ENCODE data around the gene CCDC197. TPM values are rescaled to one million over a fixed set of nuclear protein-coding genes. Genes with fewer than 3 reads are reported as not detected.

Gene CCDC197
- total RNA-seq, 1 experiment from 2014 or later: not detected

DNA sequence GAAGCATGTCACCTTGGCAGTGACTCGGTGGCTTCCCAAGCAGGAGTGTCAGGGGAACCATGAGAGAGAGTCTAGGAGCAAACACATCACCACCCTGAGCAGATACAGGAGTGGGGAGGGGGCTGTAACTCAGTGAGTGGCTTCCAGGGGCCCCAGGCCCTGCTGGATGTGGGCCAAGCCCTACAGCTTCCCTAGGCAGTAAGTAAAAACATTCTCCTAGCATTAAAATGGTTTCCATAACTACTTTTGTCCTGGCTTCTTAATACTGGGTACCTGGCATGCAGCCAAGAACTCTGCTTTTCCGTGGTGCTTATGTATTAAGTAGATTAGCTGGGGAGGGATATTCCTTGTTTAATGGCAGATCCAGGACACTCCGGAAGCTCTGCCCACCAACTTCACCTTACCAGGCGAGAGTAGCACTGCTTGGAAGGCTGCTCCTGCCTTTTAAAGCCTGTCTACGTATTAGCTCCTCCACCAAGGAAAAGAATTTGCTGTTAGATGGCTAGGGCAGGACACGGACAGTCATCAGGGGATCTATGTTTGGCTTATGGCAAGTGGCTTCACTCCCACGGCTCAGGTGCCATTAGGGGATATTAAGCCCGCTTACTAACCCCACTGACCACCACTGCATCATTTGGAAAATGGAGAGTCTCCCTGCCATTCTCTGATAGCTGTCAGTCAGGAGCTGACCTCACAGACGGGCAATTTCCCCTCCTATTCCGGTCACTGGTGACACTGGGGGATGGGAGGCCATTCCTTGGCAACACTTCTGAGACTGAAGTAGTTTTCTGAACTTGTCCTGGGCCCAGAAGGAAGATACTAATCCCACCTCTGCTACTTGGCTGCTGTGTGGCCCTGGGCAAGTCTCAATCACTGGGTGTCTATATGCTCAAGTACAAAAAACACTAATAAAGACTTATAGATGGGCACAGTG lies 51.9 kb downstream of the CCDC197 start:
- Histone ChIP-seq H3K4me1 (replicated peaks; ENCODE audit: insufficient read depth) (no peaks in the 10 kb centered on the region), H3K9me3 (ENCODE audit: insufficient read depth, low read depth) (no peaks in the 10 kb centered on the region), H3K36me3 (ENCODE audit: low read depth) (no peaks in the 10 kb centered on the region), H2AFZ (no peak overlapping the region), H3K4me3 (no peak overlapping the region), H3K27me3 (ENCODE audit: insufficient read depth, low read depth) (no peaks in the 10 kb centered on the region), H3K79me2 (ENCODE audit: low read depth) (no peaks in the 10 kb centered on the region), H3K27ac (no peak overlapping the region), H4K20me1 (ENCODE audit: insufficient read depth) (no peaks in the 10 kb centered on the region), H3F3A (ENCODE audit: insufficient read depth, low read depth) (no peaks in the 10 kb centered on the region), H3K9me2 (ENCODE audit: insufficient read depth) (no peaks in the 10 kb centered on the region), H3K4me2 (no peak overlapping the region)
- intact Hi-C loops (cut with micrococcal nuclease; ENCODE audit: unreplicated experiment): no loop called here
- BruUV-seq (replicated peaks): no TSS peak
- ChIA-PET CTCF (no interaction called here), POLR2A (ENCODE audit: unreplicated experiment) (no interaction called here)
- no peak for DNase-seq
- TF ChIP-seq, protein P1, sequence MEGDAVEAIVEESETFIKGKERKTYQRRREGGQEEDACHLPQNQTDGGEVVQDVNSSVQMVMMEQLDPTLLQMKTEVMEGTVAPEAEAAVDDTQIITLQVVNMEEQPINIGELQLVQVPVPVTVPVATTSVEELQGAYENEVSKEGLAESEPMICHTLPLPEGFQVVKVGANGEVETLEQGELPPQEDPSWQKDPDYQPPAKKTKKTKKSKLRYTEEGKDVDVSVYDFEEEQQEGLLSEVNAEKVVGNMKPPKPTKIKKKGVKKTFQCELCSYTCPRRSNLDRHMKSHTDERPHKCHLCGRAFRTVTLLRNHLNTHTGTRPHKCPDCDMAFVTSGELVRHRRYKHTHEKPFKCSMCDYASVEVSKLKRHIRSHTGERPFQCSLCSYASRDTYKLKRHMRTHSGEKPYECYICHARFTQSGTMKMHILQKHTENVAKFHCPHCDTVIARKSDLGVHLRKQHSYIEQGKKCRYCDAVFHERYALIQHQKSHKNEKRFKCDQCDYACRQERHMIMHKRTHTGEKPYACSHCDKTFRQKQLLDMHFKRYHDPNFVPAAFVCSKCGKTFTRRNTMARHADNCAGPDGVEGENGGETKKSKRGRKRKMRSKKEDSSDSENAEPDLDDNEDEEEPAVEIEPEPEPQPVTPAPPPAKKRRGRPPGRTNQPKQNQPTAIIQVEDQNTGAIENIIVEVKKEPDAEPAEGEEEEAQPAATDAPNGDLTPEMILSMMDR (conservative IDR thresholded peaks at IDR 0.05): no peak
- no peak for TF ChIP-seq EZH2 (IDR thresholded peaks at IDR 0.05; ENCODE audit: low read depth)

DNA sequence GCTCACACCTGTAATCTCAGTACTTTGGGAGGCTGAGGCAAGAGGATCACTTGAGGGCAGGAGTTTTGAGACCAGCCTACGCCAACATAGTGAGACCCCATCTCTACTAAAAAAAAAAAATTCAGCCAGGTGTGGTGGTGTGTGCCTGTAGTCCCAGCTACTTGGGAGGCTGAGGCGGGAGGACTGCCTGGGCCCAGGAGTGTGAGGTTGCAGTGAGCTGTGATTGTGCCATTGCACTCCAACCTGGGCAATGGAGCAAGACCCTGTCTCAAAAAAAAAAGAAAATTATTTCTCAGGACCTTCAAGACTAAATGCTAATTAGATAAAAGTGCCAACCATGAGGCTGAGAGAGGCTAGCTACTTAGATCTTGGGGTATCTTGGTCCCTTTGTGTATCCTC lies 52.5 kb downstream of the CCDC197 start:
- Histone ChIP-seq H3K4me3 (no peak overlapping the region), H3K4me2 (no peak overlapping the region), H3K36me3 (ENCODE audit: low read depth) (no peaks in the 10 kb centered on the region), H3K9me2 (ENCODE audit: insufficient read depth) (no peaks in the 10 kb centered on the region), H3K27me3 (ENCODE audit: insufficient read depth, low read depth) (no peaks in the 10 kb centered on the region), H3K27ac (no peak overlapping the region), H3K9me3 (ENCODE audit: insufficient read depth, low read depth) (no peaks in the 10 kb centered on the region), H3K4me1 (replicated peaks; ENCODE audit: insufficient read depth) (no peaks in the 10 kb centered on the region), H2AFZ (no peak overlapping the region), H3F3A (ENCODE audit: insufficient read depth, low read depth) (no peaks in the 10 kb centered on the region), H4K20me1 (ENCODE audit: insufficient read depth) (no peaks in the 10 kb centered on the region), H3K79me2 (ENCODE audit: low read depth) (no peaks in the 10 kb centered on the region)
- TF ChIP-seq, protein P1 (conservative IDR thresholded peaks at IDR 0.05): no peak
- no peak for TF ChIP-seq EZH2 (IDR thresholded peaks at IDR 0.05; ENCODE audit: low read depth)
- no peak for DNase-seq
- POLR2A ChIA-PET (ENCODE audit: unreplicated experiment): no interaction called here
- BruUV-seq (replicated peaks): no TSS peak
- CTCF ChIA-PET: no interaction called here
- intact Hi-C loops (cut with micrococcal nuclease; ENCODE audit: unreplicated experiment): loop anchor here (5.0 kb wide), 1 partner anchor 88 kb away; no protein-coding TSS in a partner anchor

DNA sequence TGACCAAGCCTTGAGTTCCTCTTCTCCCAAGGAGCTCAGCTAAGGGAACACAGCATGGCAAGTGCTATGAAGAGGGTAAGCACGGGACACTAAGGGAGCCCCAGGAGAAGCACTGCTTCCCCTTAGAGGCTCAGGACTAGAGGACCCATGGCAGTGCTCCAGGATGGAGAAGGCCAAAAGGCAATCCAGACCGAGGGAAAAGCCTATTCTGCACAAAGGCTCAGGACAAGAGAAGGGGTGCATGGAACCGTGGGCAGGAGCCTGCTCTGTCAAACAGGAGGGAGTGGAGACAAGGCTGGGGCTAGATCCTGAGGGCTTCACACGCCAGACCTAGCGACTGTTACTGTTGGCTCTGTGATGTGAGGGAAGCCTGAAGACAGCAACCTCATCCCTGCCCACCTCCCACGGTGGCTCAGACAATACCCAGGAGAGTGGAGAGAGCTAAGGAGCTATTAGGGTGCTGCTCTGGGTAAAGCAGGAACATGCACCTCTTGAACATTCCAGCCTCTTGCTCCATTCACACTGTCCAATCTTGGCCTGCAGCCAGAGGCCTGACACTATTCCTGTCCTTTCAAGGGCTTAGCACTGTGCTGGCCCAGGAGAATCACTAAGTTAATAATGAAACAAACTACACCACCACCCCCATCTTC lies 53.3 kb downstream of the CCDC197 start:
- no peak for DNase-seq
- no peak overlapping the region for H3K4me2 ChIP-seq
- intact Hi-C loops (cut with micrococcal nuclease; ENCODE audit: unreplicated experiment): loop anchor here (5.0 kb wide), 1 partner anchor 87 kb away; no protein-coding TSS in a partner anchor
- TF ChIP-seq, protein P1 (conservative IDR thresholded peaks at IDR 0.05): no peak
- TF ChIP-seq EZH2 (IDR thresholded peaks at IDR 0.05; ENCODE audit: low read depth): no peak
- H3K27me3 ChIP-seq (ENCODE audit: insufficient read depth, low read depth): no peaks in the 10 kb centered on the region
- no peaks in the 10 kb centered on the region for H3K9me2 ChIP-seq (ENCODE audit: insufficient read depth)
- no peaks in the 10 kb centered on the region for H3K4me1 ChIP-seq (replicated peaks; ENCODE audit: insufficient read depth)
- BruUV-seq (replicated peaks): no TSS peak
- ChIA-PET POLR2A (ENCODE audit: unreplicated experiment) (no interaction called here), CTCF (no interaction called here)
- no peaks in the 10 kb centered on the region for H4K20me1 ChIP-seq (ENCODE audit: insufficient read depth)
- H3K36me3 ChIP-seq (ENCODE audit: low read depth): no peaks in the 10 kb centered on the region
- H3F3A ChIP-seq (ENCODE audit: insufficient read depth, low read depth): no peaks in the 10 kb centered on the region
- no peak overlapping the region for H3K4me3 ChIP-seq
- no peak overlapping the region for H2AFZ ChIP-seq
- H3K27ac ChIP-seq: no peak overlapping the region
- no peaks in the 10 kb centered on the region for H3K79me2 ChIP-seq (ENCODE audit: low read depth)
- no peaks in the 10 kb centered on the region for H3K9me3 ChIP-seq (ENCODE audit: insufficient read depth, low read depth)
